Glomerular visceral epithelial cell (primary cell): ENCODE results near the gene ARL15.
"Not testable (repeated sequence)": the region's sequence is repeated elsewhere in the genome, so short reads cannot be mapped to it uniquely, and the experiment has no call there.

Source experiments
- DNase-seq: peaks from one replicate; pipeline ENCODE4 v3.0.0-alpha.2; 2016; ENCODE audit errors: extremely low spot score

Gene ARL15

DNA sequence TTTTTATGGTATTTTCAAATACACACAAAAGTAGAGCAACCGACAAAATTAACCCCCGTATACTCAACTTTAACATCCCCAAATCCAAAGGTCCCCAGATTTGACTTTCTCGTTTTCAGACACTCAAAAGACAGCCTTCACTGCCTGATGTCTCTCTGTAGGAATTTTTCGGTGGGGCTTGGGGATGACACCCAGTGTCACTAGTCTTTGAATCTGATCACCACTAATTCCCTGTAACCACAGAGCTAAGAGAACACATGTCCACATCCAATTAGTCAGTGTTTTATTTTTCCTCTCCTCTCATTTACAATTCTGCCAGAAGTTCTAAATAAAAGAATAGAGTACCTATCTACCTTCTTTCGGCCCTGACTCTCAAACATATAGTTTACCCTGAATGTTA is 324.6 kb downstream of the ARL15 start:
- no peak for DNase-seq

DNA sequence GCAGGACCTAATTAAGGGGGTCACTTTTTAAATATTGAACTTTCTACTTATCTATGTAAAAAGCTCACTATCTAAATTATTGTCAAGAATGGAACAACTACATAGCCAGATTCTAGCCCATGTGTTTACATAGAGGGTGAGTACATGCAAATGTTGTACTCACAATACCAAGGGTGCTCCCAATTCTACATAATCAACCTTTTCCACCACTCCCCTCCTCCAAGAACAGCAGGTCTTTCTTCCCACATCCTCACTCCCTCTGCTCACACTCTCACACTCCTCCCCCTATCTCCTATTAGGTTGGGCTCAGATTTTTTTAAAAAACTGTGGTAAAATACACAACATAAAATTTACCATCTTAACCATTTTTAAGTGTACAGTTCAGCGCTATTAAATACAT is 325.4 kb downstream of the ARL15 start:
- no peak for DNase-seq

DNA sequence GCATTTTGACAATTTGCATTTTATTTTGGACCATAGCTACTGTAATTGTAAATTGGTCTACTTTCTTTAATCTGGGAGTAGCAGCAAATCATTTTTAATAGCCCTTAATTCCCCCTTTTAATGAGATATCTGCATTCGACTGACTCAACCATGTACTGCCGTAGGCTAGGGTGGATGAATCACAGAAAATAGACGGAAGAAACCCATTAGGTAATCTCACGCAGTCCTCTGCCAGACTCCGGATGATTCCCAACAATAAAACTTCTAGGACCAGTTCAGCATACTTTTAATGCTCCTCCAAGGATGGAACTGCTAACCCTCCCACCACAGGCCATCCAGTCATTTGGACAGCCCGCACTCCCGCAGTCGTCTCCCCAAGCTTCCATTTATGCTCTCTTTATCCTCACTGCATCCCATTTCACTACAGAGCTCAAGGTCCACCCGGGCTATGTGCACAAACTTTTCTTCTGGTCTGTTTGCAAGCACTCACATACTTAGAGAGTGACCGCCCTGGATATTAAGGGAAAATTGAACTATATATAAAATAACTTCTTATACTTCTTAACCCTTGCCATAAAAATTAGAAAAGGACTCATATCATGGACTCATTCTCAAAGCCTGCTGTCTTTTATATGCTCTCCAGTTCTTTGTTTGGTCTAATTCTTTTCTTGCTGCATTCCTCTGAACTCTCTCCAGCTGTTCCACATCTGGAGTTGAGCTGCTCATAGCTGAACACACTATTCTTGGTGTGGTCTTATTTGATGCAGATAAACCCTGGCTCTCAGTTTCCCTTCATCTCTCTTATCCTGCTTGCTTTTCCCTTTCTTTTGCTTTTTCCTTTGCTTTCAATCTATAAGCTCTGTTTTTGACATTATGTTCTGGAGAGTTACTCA is 326.6 kb downstream of the ARL15 start:
- DNase-seq, result no peak

DNA sequence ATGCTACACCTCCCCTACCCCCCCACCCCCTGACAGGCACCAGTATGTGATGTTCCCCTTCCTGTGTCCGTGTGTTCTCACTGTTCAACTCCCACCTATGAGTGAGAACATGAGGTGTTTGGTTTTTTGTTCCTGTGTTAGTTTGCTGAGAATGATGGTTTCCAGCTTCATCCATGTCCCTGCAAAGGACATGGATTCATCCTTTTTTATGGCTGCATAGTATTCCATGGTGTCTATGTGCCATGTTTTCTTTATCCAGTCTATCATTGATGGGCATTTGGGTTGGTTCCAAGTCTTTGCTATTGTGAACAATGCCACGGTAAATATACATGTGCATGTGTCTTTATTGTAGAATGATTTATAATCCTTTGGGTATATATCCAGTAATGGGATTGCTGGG is 328.1 kb downstream of the ARL15 start:
- not testable (repeated sequence) for DNase-seq

DNA sequence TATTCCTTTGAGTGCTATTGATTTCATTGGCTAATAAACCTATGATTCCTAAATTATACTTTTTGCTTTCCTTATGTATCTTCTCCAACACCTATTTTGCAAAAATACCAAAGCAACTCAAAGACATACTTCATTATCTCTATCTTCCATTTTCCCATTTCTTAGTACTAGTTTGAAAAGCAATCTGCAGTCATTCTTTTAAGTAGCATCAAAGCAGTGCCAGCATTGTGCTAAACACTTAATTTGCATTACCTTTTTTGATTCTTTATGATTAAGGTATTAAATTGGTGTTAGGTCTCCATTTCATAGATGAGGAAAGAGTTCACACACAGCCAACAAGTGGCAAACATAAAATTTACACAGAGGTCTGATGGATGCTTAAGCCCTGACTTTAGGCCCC is 330.3 kb downstream of the ARL15 start:
- DNase-seq, result no peak

DNA sequence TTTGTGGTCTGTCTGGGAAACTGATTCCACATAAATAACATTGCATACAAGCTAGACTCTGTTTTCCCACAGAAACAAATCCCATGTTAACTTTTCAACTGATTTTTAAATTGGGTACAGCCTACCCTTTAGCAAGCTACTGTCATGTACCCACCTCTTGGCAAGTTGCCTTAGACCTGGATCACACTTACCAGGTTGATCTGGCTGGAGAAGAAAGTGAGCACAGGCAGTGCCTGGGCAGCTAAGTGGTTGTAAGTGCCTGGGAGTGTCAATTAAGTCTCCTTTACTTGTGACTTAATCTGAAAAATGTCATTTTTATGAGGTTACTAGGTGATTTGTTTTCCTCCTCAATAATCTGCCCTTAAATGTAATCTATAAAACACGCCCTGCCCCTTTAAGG is 336.4 kb downstream of the ARL15 start:
- DNase-seq, result no peak

DNA sequence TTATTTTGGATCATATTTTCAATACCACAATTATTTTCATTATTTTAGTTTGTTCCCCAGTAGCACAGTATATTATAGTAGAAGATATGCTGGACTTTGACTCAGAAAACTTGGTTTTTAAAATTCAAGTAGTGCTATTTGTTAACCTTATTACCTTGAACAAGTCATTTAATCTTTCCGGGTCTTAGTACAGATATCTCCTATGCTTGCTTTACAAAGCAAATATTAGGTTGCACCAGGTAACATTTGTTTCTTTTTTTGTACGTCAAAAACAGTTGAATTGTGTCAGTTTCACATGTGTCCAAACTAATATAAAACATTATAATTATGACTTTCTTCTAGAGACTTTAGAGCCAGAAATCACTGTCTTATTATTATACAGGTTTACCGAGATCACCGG is 338.1 kb downstream of the ARL15 start:
- no peak for DNase-seq

DNA sequence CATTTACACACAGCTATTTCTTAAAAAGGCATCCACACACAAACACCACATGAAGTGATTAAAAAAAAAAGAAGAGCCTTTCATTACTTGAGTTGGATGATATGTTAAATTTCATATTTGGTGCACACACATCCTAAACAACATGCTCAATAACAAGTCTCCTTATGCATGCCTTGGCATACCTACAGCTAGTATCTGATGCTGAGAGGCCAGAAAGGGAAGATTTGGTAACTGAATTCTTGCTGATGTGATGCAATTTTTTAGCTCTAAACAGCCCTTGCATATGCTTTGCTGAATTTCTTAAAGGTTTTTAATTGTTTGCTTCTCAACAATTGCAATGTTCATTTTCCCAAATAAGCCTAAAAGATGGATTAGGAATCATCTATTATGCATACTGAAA is 338.8 kb downstream of the ARL15 start:
- DNase-seq, result no peak

DNA sequence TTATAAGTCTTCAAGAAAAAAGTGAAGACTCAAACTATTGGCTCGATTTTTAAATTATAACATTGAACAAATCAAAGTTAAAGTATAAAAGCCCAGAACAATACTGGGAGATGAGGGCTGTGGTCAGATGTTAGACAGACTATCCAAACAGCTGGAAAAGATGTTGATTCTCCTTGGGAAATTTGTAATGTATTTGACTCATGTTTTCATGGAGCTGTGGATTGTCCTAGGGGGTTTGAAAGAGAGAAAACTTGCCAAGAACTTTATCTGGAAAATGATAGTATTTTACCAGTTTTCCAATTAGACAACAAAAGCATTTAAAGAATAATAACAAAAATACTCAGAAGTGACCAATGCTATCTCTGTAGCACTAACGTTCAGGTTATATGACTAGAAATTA is 339.2 kb downstream of the ARL15 start:
- DNase-seq, result no peak

DNA sequence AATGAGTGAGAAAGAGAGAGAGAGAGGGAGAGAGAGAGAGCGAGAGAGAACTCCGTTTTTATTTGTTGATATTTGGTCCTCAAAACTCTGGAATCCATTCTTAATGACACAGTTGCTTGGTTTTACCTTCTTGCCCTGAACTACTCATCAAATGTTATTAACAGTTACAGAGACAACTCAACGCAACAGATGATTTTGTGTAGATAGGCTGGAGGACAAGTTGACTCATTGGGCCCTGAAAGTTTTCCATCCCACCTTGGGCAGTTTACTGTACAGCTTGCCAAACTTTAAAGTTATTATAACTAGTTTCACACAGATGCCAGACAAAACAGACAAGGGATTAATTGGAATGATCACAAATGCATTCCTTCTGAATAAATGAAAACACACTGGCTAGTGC is 339.9 kb downstream of the ARL15 start:
- no peak for DNase-seq

DNA sequence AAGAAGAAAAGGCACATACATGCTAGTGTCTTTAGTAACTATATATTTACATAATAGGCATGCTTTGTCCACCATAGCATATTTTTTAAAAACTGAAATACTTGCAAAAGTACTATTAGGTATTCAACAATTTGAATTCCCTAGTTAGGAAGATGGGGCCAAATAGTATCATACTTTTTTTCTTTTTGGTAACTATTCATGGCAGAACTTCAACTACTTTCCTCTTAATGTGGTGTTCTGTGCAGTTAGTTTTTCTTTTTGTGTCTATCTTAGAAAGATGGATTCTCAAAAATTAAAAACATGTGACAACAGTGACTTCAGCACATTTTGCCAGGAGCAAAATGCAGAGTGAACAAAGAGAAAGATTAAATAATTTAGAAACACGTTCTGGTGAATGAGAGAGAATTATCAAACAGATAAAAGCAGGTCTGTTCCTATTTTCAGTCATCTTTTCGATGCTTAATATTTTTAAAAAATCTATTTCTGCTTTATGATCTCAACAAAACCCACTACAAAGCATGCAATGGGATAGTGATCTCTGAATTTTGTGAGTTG is 341.1 kb downstream of the ARL15 start:
- DNase-seq, result no peak

DNA sequence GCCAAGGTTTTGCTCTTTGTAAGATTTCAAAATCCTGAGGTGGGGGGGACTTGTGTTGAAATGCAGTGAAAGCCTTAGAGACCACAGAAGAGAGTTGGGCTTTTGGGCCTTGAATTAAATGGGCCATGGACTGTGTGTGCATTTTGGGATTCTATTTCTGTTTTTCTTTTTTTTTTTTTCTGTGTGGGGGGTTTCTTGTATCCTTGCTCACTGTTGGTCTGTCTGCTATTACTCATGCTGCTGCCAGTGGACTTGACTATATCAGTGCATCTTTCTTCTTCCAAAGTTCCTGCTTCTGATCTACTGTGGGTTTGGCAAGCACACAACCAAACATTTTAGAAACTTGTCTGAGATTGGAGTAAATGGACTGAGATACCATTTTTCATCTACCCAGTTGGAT is 344.9 kb downstream of the ARL15 start:
- DNase-seq, result no peak

DNA sequence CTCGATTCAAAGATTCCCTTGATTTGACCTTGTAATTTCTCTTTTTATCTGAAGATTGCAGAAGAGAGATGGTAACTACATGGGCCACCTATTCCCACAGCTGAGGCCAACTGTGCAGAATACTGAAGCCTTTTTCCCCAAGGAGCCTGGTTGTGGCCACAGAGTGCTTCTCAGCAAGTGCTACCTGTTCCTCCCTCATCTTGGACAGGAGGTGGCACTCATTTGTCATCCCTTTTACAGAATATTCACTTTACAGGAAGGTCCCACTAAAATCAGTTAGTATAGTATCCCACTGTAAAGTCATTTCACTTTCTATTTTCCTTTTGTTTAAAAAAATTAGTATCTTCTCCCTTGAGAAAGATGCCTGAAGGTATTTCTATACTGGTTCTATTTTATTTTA is 346.4 kb downstream of the ARL15 start:
- no peak for DNase-seq

DNA sequence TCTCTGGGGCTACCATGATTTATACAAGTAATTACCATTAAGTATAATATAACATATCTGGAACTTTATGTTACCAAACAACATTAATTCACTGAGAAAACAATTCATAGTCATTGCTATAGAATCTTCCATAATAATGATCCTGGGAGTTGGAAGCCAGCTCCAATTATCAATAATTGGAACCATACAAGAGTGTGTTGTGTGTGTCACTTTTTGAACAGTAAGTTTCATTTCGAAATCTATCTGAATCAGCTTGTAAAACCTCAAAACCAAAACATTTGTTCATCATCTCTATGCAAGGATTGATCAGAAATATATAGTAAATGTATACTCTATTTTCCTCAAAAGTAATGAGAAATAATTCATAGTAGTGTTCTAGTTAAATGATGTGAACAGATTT is 348.1 kb downstream of the ARL15 start:
- DNase-seq, result no peak

DNA sequence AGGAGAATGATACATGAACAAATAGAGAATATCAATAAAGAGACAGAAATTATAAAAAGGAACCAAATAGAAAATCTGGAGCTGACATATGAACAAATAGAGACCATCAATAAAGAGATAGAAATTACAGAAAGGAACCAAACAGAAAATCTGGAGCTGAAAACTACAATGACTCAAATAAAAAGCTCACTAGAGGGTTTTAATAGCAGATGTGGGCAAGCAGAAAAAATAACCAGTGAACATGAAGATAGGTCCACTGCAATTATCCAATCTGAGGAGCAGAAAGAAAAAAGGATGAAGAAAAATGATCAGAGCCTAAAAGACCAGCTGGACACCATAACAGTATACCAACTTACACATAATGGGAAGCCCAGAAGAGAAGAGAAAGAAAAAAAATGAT is 353.7 kb downstream of the ARL15 start:
- DNase-seq, result no peak

DNA sequence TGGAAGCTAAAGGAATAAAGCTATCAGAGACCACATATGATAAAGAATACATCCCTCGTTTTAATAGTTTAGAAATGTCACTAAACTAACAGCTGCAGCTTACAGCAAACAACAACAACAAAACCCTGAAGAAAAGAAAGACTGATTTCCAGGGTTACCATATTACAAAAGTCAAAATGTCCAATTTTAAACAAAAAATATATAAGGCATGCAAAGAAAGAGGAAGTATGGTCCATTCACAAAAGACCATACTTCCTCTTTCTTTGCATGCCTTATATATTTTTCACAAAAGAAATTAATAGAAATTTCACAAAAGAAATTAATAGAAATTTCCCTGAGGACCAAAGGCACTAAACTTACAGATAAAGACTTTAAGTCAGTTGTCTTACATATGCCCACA is 354.2 kb downstream of the ARL15 start:
- no peak for DNase-seq

DNA sequence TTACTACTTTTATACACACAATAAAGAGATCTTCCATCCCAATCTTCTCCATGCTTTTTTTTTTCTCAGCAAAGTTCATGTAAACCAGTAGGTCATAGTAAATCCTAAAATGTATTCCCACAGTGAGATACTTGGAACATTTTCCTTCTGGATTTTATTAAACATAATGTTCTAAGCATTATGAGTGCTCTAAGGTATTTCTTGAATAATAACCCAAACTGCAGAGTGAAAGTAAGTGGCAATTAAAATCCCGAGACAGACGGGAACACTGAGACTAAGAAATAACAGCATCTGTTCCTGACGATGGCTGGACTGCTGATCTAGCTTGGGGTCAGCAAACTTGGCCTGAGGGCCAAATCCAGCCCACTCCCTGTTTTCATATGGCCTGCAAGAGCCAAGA is 359.8 kb downstream of the ARL15 start:
- DNase-seq, result no peak

DNA sequence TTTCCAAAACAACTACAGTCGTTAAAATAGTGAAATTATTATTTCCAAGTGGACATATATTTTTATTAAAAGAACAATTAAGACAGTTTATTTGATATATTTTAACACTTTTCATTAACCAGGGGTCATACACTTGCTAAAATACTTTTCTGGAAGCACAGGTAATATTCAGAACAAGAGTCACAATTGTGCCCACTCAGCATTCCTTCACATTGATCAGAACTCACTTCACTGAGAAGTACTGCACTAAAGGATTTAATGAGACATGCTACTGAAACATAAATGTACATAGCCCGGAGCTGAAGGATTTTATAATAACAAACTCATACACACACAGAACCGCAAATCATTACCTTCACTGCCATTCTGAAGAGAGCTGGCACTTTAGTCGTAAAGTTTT is 361.8 kb downstream of the ARL15 start:
- DNase-seq, result no peak

DNA sequence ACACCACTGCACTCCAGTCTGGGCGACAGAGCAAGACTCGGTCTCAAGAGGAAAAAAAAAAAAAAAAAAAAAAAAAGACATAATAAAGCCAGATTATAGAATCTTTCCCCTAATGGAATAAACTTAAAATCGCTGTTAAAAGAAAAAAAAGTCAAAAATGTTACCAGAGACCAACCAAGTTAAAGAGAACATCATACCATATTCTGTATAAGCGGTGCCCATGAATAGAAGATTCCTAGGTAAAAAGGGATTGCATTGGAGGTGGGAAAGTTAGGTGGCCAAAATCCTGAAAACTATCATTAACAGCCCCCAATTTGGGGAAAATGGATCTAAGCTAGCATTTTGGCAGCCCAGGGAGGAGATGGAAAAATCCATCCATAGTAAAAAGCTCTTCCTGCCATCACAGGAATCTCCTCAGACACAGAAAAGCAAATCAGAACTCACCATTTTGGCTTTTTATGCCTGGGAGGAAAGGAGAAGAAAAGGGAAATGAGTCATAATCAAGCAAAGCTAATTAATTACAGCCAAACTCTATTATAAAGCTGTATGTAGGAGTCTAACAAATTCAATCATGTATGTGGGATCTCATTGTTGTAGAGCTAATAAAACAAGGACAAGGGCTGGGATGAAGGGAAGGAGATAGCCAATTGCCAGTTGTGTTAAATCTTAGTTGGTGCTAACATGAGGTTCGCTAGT is 363.8 kb downstream of the ARL15 start:
- DNase-seq, result no peak

DNA sequence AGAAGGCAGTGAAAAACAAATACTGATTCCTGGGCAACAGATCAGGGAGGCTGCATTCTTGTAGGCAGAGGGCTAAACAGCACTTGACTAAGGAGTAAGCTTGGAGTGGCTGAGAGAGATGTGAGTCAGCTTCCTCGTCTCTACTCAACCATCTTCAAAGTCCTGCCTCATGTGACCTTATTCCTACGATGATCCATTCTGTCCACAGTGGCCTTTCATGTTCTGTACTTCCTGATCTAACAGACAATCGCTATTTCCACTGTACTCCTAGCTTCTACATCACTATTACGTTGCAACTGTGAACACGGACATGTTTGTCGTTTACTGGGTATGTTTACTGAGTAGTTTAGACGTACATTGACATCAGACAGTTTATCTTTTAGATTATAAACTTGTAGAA is 365.4 kb downstream of the ARL15 start:
- DNase-seq, result peak; percentile 11

DNA sequence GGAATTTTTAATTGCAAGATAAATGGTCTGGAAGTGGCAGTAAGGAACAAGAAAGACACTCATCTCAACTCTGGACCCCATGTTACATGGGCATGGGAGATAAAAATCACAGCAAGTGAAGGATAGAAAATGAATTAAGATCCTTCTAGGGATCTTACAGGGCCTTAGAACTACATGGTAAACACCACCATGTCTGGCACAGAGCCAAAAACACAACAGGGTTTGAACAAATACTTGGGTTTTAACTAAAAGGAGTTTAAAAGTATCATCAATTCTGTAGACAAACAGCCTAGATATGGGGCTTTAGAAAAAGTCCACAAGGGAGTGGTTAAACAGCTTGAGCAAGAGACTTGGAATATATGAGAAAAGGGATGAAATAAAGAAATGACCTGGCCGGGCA is 366.4 kb downstream of the ARL15 start:
- no peak for DNase-seq

DNA sequence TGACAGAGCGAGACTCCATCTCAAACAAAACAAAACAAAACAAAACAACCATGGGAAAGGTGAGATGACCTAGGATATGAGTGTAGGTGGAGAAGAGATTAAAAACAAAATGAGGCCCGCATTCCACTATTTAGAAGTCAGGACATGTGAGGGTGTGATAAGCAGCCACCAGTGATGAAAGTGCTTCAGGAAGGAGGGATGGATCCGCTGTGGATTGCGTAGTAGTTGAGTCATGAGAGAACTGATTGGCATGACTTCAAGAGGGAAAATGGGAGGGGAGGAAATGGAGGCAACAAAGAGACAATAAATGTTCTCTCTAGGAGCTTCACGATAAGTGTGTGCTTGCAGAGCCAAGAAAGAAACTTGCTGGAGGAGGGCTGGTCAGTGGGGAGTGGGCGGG is 367.6 kb downstream of the ARL15 start:
- DNase-seq, result no peak

DNA sequence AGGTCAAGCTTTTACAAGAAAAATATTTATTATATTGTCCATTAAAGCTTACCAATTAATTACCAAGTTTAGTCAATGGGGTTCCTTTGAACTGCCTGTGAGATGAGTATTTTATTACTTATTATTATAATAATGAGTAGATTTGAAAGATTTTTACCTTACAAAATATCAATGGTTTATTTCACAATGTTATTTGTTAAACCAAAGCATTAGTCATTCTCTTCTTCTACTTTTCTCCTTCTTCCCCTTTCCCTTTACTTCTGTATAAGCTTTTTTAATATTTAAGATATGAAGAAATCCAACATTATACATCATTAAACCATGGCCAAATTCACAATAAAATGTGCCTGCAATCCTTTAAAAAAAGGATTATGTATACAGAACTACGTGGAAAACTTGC is 369.5 kb downstream of the ARL15 start:
- no peak for DNase-seq
